ENCODE data around the gene NUCB1. TPM values are rescaled to one million over a fixed set of nuclear protein-coding genes. Genes with fewer than 3 reads are reported as not detected.
A peak's percentile ranks its signal among the peaks of the same experiment; 100 is the strongest.

Gene NUCB1
- total RNA-seq, 2 experiments from 2014 or later, result 73.7 to 77.0 TPM

GRCh38 chr19:48967346-48968178 is 67.5 kb downstream of the NUCB1 start:
- peak overlapping the region; percentile 97 for H3K27ac Mint-ChIP-seq
- no peak for TF ChIP-seq CTCF (IDR thresholded peaks at IDR 0.05)

GRCh38 chr19:48968179-48968661 is 68.1 kb downstream of the NUCB1 start:
- ChIA-PET CTCF (interaction anchor here (1.4 kb wide), 1 partner anchor 25 kb away, joined by 5 read pairs; the partner anchor contains the start of genes GYS1 and RUVBL2), POLR2A (interaction anchor here (0.8 to 3.8 kb wide), 9 partner anchors 8 to 180 kb away, joined by 3 to 41 read pairs (median 4); partner anchors contain the start of genes DHDH, GYS1 and RUVBL2)
- Mint-ChIP-seq H3K36me3 (ENCODE audit: low read depth) (peaks cover 56% of the 10 kb centered on the region), H3K4me3 (peak overlapping the region; percentile 25), H3K4me1 (ENCODE audit: low read depth) (peaks cover 39% of the 10 kb centered on the region), H3K27me3 (no peaks in the 10 kb centered on the region), H3K27ac (no peak overlapping the region), H3K9me3 (no peaks in the 10 kb centered on the region)
- Histone ChIP-seq H3K27ac (ENCODE audit: low read depth in 1 of 2, low read length in 2 of 2) (no peak overlapping the region), H3K4me1 (ENCODE audit: insufficient read depth, low read length) (peaks cover 42% of the 10 kb centered on the region), H3K4me3 (ENCODE audit: low read length) (no peak overlapping the region), H3K27me3 (ENCODE audit: control insufficient read depth in 1 of 2, insufficient read depth in 2 of 2, low read length in 2 of 2) (peaks cover 0 to 2% of the 10 kb centered on the region in 2 experiments), H3K36me3 (ENCODE audit: insufficient read depth, low read length) (peaks cover 46% of the 10 kb centered on the region), H3K9me3 (ENCODE audit: control insufficient read depth in 1 of 2, insufficient read depth in 1 of 2, low read length in 2 of 2) (peaks cover 0 to 3% of the 10 kb centered on the region in 2 experiments)
- ATAC-seq (ENCODE audit: poor library complexity), result no peak
- no peak for DNase-seq
- TF ChIP-seq CTCF (IDR thresholded peaks at IDR 0.05), result no peak
- intact Hi-C loops (cut with DNase I, micrococcal nuclease), result loop anchor here in 1 of 2 experiments (5.0 kb wide), 2 partner anchors 111 to 321 kb away; partner anchors contain the start of gene CA11

More at GRCh38 chr19:48967346-48968178, 67.5 kb downstream of the NUCB1 start:
- Mint-ChIP-seq H3K4me3 (peak overlapping the region; percentile 97), H3K36me3 (ENCODE audit: low read depth) (peaks cover 49% of the 10 kb centered on the region), H3K9me3 (no peaks in the 10 kb centered on the region), H3K4me1 (ENCODE audit: low read depth) (peaks cover 45% of the 10 kb centered on the region), H3K27me3 (no peaks in the 10 kb centered on the region)
- POLR2A ChIA-PET, result interaction anchor here (0.8 to 3.8 kb wide), 10 partner anchors 9 to 180 kb away, joined by 3 to 41 read pairs (median 4); partner anchors contain the start of genes DHDH, GYS1 and RUVBL2
- intact Hi-C loops (cut with DNase I, micrococcal nuclease), result loop anchor here in 1 of 2 experiments (5.0 kb wide), 2 partner anchors 110 to 320 kb away; partner anchors contain the start of gene CA11
- CTCF ChIA-PET, result interaction anchor here (1.4 kb wide), 1 partner anchor 26 kb away, joined by 5 read pairs; the partner anchor contains the start of genes GYS1 and RUVBL2
- DNase-seq, result peak in 3 of 14 experiments; percentile 32 to 73 (median 66)
- H3K27me3 ChIP-seq (ENCODE audit: control insufficient read depth in 1 of 2, insufficient read depth in 2 of 2, low read length in 2 of 2), result peaks cover 0 to 2% of the 10 kb centered on the region in 2 experiments
- ATAC-seq (ENCODE audit: poor library complexity), result no peak
- peaks cover 0 to 3% of the 10 kb centered on the region in 2 experiments for H3K9me3 ChIP-seq (ENCODE audit: control insufficient read depth in 1 of 2, insufficient read depth in 1 of 2, low read length in 2 of 2)
- H3K4me1 ChIP-seq (ENCODE audit: insufficient read depth, low read length), result peaks cover 48% of the 10 kb centered on the region
- H3K4me3 ChIP-seq (ENCODE audit: low read length), result no peak overlapping the region
- no peak overlapping the region for H3K27ac ChIP-seq (ENCODE audit: low read depth in 1 of 2, low read length in 2 of 2)
- H3K36me3 ChIP-seq (ENCODE audit: insufficient read depth, low read length), result peaks cover 42% of the 10 kb centered on the region

- Mint-ChIP-seq H3K9me3 (no peaks in the 10 kb centered on the region), H3K4me3 (no peak overlapping the region), H3K27me3 (no peaks in the 10 kb centered on the region), H3K27ac (no peak overlapping the region), H3K4me1 (ENCODE audit: low read depth) (peaks cover 34% of the 10 kb centered on the region), H3K36me3 (ENCODE audit: low read depth) (peaks cover 58% of the 10 kb centered on the region)
- Histone ChIP-seq H3K9me3 (ENCODE audit: control insufficient read depth in 1 of 2, insufficient read depth in 1 of 2, low read length in 2 of 2) (peaks cover 0 to 3% of the 10 kb centered on the region in 2 experiments), H3K4me1 (ENCODE audit: insufficient read depth, low read length) (peaks cover 36% of the 10 kb centered on the region), H3K27me3 (ENCODE audit: control insufficient read depth in 1 of 2, insufficient read depth in 2 of 2, low read length in 2 of 2) (peaks cover 0 to 2% of the 10 kb centered on the region in 2 experiments), H3K4me3 (ENCODE audit: low read length) (no peak overlapping the region), H3K27ac (ENCODE audit: low read depth in 1 of 2, low read length in 2 of 2) (no peak overlapping the region), H3K36me3 (ENCODE audit: insufficient read depth, low read length) (peaks cover 48% of the 10 kb centered on the region)
- POLR2A ChIA-PET, result no interaction called here
- no peak for DNase-seq
- intact Hi-C loops (cut with DNase I, micrococcal nuclease), result loop anchor here in 1 of 2 experiments (5.0 kb wide), 2 partner anchors 112 to 322 kb away; partner anchors contain the start of gene CA11
- TF ChIP-seq CTCF (IDR thresholded peaks at IDR 0.05), result no peak
- ATAC-seq (ENCODE audit: poor library complexity), result no peak
- CTCF ChIA-PET, result interaction anchor here (2.6 kb wide), 1 partner anchor 125 kb away, joined by 31 read pairs; no protein-coding TSS in a partner anchor
Measured at GRCh38 chr19:48968813-48969218, 68.7 kb downstream of the NUCB1 start.

Measured in CD4-positive, alpha-beta T cell (primary cell).